HEK293 (cell line): ENCODE results near the gene GAL.

Experiments used
- CTCF ChIA-PET: fragments of 350-600 bp; formaldehyde crosslinking; extraction: SDS; loops from one replicate; lab custom pipeline; 2021; ENCODE audit warnings: antibody characterized with exemption; lab: Yijun Ruan, JAX
- POLR2A ChIA-PET: fragments of 300-600 bp; formaldehyde crosslinking; extraction: SDS; loops from one replicate; lab custom pipeline; 2020; ENCODE audit warnings: antibody characterized with exemption, inconsistent platforms; lab: Yijun Ruan, JAX
- H3K27ac ChIP-seq: fragments of 200-500 bp; sonication (Bioruptor generic); 2 replicates; pipeline ENCODE4 v1.5.1; 2014; ENCODE audit warnings: low read depth, low read length, control low read depth, inconsistent platforms; ENCODE audit errors: extremely low read depth
- H3K36me3 ChIP-seq, 2 experiments: fragments of 200-500 bp in 1 of 2; sonication (Bioruptor generic) in 1 of 2; 1 replicate in 1 of 2; 2 replicates in 1 of 2; pipeline ENCODE4 v1.5.1; 2014 to 2017; ENCODE audit warnings: inconsistent platforms in 2 of 2, low read length in 2 of 2; ENCODE audit not compliant: control insufficient read depth in 2 of 2, insufficient read depth in 1 of 2
- H3K4me1 ChIP-seq: fragments of 200-500 bp; sonication (Bioruptor generic); 2 replicates; pipeline ENCODE4 v1.5.1; 2014; ENCODE audit warnings: mild to moderate bottlenecking, low read length, inconsistent platforms; ENCODE audit not compliant: control insufficient read depth, insufficient read depth
- H3K4me3 ChIP-seq: 2 replicates; pipeline ENCODE4 v1.5.1; 2011; ENCODE audit warnings: low read depth, mild to moderate bottlenecking, control low read depth, low read length, moderate library complexity
- H3K9me3 ChIP-seq: fragments of 200-500 bp; sonication (Bioruptor generic); 2 replicates; pipeline ENCODE4 v1.5.1; 2014; ENCODE audit warnings: low read depth, low read length, inconsistent platforms; ENCODE audit not compliant: control insufficient read depth, insufficient read depth
- PRDM2 ChIP-seq: fragments of 450-650 bp; formaldehyde crosslinking; IDR thresholded peaks from 2 replicates; pipeline ENCODE4 v1.5.1; 2016; ENCODE audit warnings: missing biosample characterization, missing genetic modification characterization, borderline replicate concordance
- SETDB1 ChIP-seq: IDR thresholded peaks from one replicate; pipeline ENCODE4 v1.6.1; 2017; ENCODE audit warnings: mild to moderate bottlenecking, low read length, moderate library complexity, mixed read lengths; ENCODE audit not compliant: insufficient read length
- SP7 ChIP-seq: fragments of 450-650 bp; formaldehyde crosslinking; IDR thresholded peaks from 2 replicates; pipeline ENCODE4 v1.5.1; 2016; ENCODE audit warnings: missing biosample characterization, missing genetic modification characterization
- WT1 ChIP-seq: fragments of 450-650 bp; formaldehyde crosslinking; IDR thresholded peaks from 2 replicates; pipeline ENCODE4 v1.5.1; 2016; ENCODE audit warnings: missing biosample characterization, missing genetic modification characterization
- ZBTB6 ChIP-seq: fragments of 450-650 bp; formaldehyde crosslinking; IDR thresholded peaks from 2 replicates; pipeline ENCODE4 v1.5.1; 2017; ENCODE audit warnings: missing biosample characterization, missing genetic modification characterization
- ZNF114 ChIP-seq: fragments of 450-650 bp; formaldehyde crosslinking; IDR thresholded peaks from 2 replicates; pipeline ENCODE4 v1.5.0; 2017; ENCODE audit warnings: missing biosample characterization, missing genetic modification characterization
- ZNF155 ChIP-seq: fragments of 450-650 bp; formaldehyde crosslinking; IDR thresholded peaks from 2 replicates; pipeline ENCODE4 v1.5.1; 2016; ENCODE audit warnings: missing biosample characterization, missing genetic modification characterization
- ZNF157 ChIP-seq: fragments of 450-650 bp; formaldehyde crosslinking; IDR thresholded peaks from 2 replicates; pipeline ENCODE4 v1.5.1; 2016; ENCODE audit warnings: missing biosample characterization, missing genetic modification characterization
- ZNF26 ChIP-seq: fragments of 450-650 bp; formaldehyde crosslinking; IDR thresholded peaks from 2 replicates; pipeline ENCODE4 v1.5.1; 2016; ENCODE audit warnings: missing biosample characterization, missing genetic modification characterization
- ZNF280C ChIP-seq: fragments of 450-650 bp; formaldehyde crosslinking; IDR thresholded peaks from 2 replicates; pipeline ENCODE4 v1.5.1; 2016; ENCODE audit warnings: missing biosample characterization, missing genetic modification characterization
- ZNF280D ChIP-seq: fragments of 450-650 bp; formaldehyde crosslinking; IDR thresholded peaks from 2 replicates; pipeline ENCODE4 v1.5.1; 2016; ENCODE audit warnings: missing biosample characterization, missing genetic modification characterization
- ZNF292 ChIP-seq: fragments of 450-650 bp; formaldehyde crosslinking; IDR thresholded peaks from 2 replicates; pipeline ENCODE4 v1.5.1; 2016; ENCODE audit warnings: low read depth, missing biosample characterization, missing genetic modification characterization, borderline replicate concordance
- ZNF335 ChIP-seq: fragments of 450-650 bp; formaldehyde crosslinking; conservative IDR thresholded peaks from 2 replicates; pipeline ENCODE4 v1.5.1; 2016; ENCODE audit warnings: missing biosample characterization, missing genetic modification characterization
- ZNF362 ChIP-seq: fragments of 450-650 bp; formaldehyde crosslinking; IDR thresholded peaks from 2 replicates; pipeline ENCODE4 v1.5.1; 2016; ENCODE audit warnings: missing biosample characterization, missing genetic modification characterization
- ZNF423 ChIP-seq: fragments of 450-650 bp; formaldehyde crosslinking; IDR thresholded peaks from 2 replicates; pipeline ENCODE4 v1.5.1; 2016; ENCODE audit warnings: missing biosample characterization, missing genetic modification characterization
- ZNF514 ChIP-seq: fragments of 450-650 bp; formaldehyde crosslinking; IDR thresholded peaks from 2 replicates; pipeline ENCODE4 v1.5.1; 2016; ENCODE audit warnings: missing biosample characterization, missing genetic modification characterization
- ZNF621 ChIP-seq: fragments of 450-650 bp; formaldehyde crosslinking; IDR thresholded peaks from 2 replicates; pipeline ENCODE4 v1.5.1; 2017; ENCODE audit warnings: missing biosample characterization, missing genetic modification characterization
- ZNF707 ChIP-seq: fragments of 450-650 bp; formaldehyde crosslinking; IDR thresholded peaks from 2 replicates; pipeline ENCODE4 v1.5.1; 2016; ENCODE audit warnings: missing biosample characterization, missing genetic modification characterization
- ZSCAN16 ChIP-seq: fragments of 450-650 bp; formaldehyde crosslinking; IDR thresholded peaks from 2 replicates; pipeline ENCODE4 v1.5.1; 2016; ENCODE audit warnings: missing biosample characterization, missing genetic modification characterization

GAL gene

GRCh38 chr11:68646832-68647231, 37.5 kb upstream of the GAL start:
- Histone ChIP-seq H3K27ac (no peak overlapping the region), H3K9me3 (no peaks in the 10 kb centered on the region), H3K36me3 (no peaks in the 10 kb centered on the region), H3K4me3 (no peak overlapping the region), H3K4me1 (no peaks in the 10 kb centered on the region)
- POLR2A ChIA-PET = no interaction called here
- TF ChIP-seq SETDB1 = peak; percentile 89
- peak; percentile 91; the same call in 1 of the 2 replicates for TF ChIP-seq ZNF280D (tag by site-specific recombination)
- TF ChIP-seq ZNF707 (tag by site-specific recombination) = no peak
- TF ChIP-seq PRDM2 (tag by site-specific recombination) = no peak
- no peak for TF ChIP-seq ZNF362 (tag by site-specific recombination)
- no peak for TF ChIP-seq SP7 (tag by site-specific recombination)
- TF ChIP-seq ZNF26 (tag by site-specific recombination) = peak; percentile 86
- no peak for TF ChIP-seq ZNF292 (tag by site-specific recombination)
- CTCF ChIA-PET = interaction anchor here (0.7 to 1.5 kb wide), 3 partner anchors 18 to 629 kb away, joined by 3 to 4 read pairs (median 3); no protein-coding TSS in a partner anchor

GRCh38 chr11:68649851-68650555, 34.3 kb upstream of the GAL start:
- H3K27ac ChIP-seq = no peak overlapping the region
- H3K4me3 ChIP-seq = no peak overlapping the region
- POLR2A ChIA-PET = no interaction called here
- CTCF ChIA-PET = no interaction called here
- H3K36me3 ChIP-seq = no peaks in the 10 kb centered on the region
- no peaks in the 10 kb centered on the region for H3K9me3 ChIP-seq
- no peaks in the 10 kb centered on the region for H3K4me1 ChIP-seq
- no peak for TF ChIP-seq ZNF514 (tag by site-specific recombination)
- no peak for TF ChIP-seq WT1
- TF ChIP-seq ZNF114 (tag by site-specific recombination) = no peak
- TF ChIP-seq ZSCAN16 (tag by site-specific recombination) = no peak
- no peak for TF ChIP-seq ZNF335 (tag by site-specific recombination)
- TF ChIP-seq ZNF157 = no peak
- no peak for TF ChIP-seq ZBTB6 (tag by site-specific recombination)
- no peak for TF ChIP-seq SETDB1
- no peak for TF ChIP-seq ZNF423
- TF ChIP-seq ZNF280C (tag by site-specific recombination) = no peak
- no peak for TF ChIP-seq ZNF621
- no peak for TF ChIP-seq ZNF155 (tag by site-specific recombination)
